ENCODE results near the gene IGFBP5.

GRCh38 chr2:216678098-216678465 is 17.3 kb downstream of the IGFBP5 start:
- TF ChIP-seq POLR2AphosphoS5 (IDR thresholded peaks at IDR 0.05; ENCODE audit: borderline replicate concordance, low read depth, low read length): no peak
- no peak for TF ChIP-seq EZH2 (IDR thresholded peaks at IDR 0.05)
- TF ChIP-seq FOXP2 (optimal IDR thresholded peaks at IDR 0.05; ENCODE audit: control extremely low read depth, extremely low read length, insufficient read depth): no peak

All from SK-N-MC (cell line).